Activated CD4-positive, alpha-beta T cell treated with anti-CD3 and anti-CD28 coated beads, Interleukin-2, amount 10 ng/mL, durations not matched to agents 7 days and 5 days (primary cell): ENCODE results near the gene SPG7. TPM values are rescaled to one million over a fixed set of nuclear protein-coding genes. Genes with fewer than 3 reads are reported as not detected.

Experiments
- total RNA-seq, 2 experiments: library from RNA; stranded (reverse); gene quantifications; one replicate each; pipeline ENCODE4 v1.2.3, GENCODE V29; 2021

Gene SPG7
- total RNA-seq, 2 experiments from 2014 or later: 88.3 to 101 TPM

Other genes starting within 250 kb of the SPG7 start
- 100 to 1,000 TPM; 158 to 178 TPM for gene ANKRD11, start 17.8 kb upstream of the SPG7 start, total RNA-seq
- gene RPL13, start 52.3 kb downstream of the SPG7 start, total RNA-seq: 1,000 to 10,000 TPM; 1,763 to 2,076 TPM
- 1 to 10 TPM; 5.1 to 5.7 TPM for gene CPNE7, start 67.4 kb downstream of the SPG7 start, total RNA-seq
- not detected for gene DPEP1, start 105.2 kb downstream of the SPG7 start, total RNA-seq
- gene CHMP1A, start 149.3 kb downstream of the SPG7 start, total RNA-seq: 100 to 1,000 TPM in 1 of 2 experiments, 10 to 100 TPM in 1; 77.6 to 102 TPM
- 10 to 100 TPM; 14.5 to 14.8 TPM for gene SPATA33, start 149.4 kb downstream of the SPG7 start, total RNA-seq
- gene CDK10, start 178.3 kb downstream of the SPG7 start, total RNA-seq: 10 to 100 TPM; 83.1 to 96.8 TPM
- gene SPATA2L, start 193.3 kb downstream of the SPG7 start, total RNA-seq: 1 to 10 TPM; 5.3 to 8.0 TPM
- 10 to 100 TPM; 10.8 to 13.4 TPM for gene VPS9D1, start 212.5 kb downstream of the SPG7 start, total RNA-seq
- gene ZNF276, start 213.1 kb downstream of the SPG7 start, total RNA-seq: 10 to 100 TPM; 79.5 to 96.5 TPM